Occipital lobe (tissue), 2 donors: ENCODE measurements around the gene DHDH. TPM values are rescaled to one million over a fixed set of nuclear protein-coding genes. Genes with fewer than 3 reads are reported as not detected.
"Not testable (repeated sequence)": the region's sequence is repeated elsewhere in the genome, so short reads cannot be mapped to it uniquely, and the experiment has no call there.

Experiments
- DNase-seq: peaks from one replicate; lab custom pipeline; 2025; lab: John Stamatoyannopoulos, UW
- total RNA-seq: library from RNA; depleted of rRNA; stranded (reverse); fragments of >200 nt; gene quantifications from one replicate; pipeline ENCODE4 v1.2.3, GENCODE V29; 2014

Gene DHDH
- total RNA-seq, 1 donor from 2014 or later, result not detected

GRCh38 chr19:48915757-48916156 lies 17.7 kb upstream of the DHDH start:
- DNase-seq, result no peak

- DNase-seq, result no peak
Measured at GRCh38 chr19:48918071-48918470, 15.4 kb upstream of the DHDH start.

DNA sequence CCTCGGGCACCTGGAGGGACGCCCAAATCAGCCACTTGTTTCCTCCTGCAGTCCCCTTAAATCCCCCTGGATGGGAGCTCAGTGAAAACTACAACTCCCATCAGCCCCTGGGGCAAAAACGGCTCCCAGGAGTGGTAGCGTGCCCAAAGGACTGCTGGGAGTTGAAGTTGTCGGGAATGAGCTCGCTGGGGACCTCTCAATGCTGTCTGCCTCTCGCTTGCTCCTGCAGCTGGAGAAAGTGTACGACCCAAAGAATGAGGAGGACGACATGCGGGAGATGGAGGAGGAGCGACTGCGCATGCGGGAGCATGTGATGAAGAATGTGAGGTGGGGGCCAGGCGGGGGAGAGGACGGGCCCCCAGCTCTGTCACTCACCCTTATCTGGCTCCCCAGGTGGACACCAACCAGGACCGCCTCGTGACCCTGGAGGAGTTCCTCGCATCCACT lies 14.7 kb upstream of the DHDH start:
- DNase-seq, result no peak

DNA sequence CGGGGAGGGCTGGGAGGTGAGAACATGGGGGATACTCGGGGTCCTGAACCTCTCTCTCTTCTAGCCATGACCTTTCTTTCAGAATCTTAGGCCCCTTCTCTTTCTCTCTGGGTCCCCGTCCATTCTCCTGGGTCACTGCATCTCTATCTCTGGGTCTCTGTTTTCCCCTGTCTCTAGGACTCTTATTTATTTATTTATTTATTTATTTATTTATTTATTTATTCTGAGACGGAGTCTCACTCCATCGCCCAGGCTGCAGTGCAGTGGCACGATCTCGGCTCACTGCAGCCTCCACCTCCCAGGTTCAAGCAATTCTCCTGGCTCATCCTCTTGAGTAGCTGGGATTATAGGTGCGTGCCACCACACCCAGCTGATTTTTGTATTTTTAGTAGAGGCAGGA lies 14.2 kb upstream of the DHDH start:
- not testable (repeated sequence) for DNase-seq

GRCh38 chr19:48920949-48921348 lies 12.6 kb upstream of the DHDH start:
- no peak for DNase-seq

DNA sequence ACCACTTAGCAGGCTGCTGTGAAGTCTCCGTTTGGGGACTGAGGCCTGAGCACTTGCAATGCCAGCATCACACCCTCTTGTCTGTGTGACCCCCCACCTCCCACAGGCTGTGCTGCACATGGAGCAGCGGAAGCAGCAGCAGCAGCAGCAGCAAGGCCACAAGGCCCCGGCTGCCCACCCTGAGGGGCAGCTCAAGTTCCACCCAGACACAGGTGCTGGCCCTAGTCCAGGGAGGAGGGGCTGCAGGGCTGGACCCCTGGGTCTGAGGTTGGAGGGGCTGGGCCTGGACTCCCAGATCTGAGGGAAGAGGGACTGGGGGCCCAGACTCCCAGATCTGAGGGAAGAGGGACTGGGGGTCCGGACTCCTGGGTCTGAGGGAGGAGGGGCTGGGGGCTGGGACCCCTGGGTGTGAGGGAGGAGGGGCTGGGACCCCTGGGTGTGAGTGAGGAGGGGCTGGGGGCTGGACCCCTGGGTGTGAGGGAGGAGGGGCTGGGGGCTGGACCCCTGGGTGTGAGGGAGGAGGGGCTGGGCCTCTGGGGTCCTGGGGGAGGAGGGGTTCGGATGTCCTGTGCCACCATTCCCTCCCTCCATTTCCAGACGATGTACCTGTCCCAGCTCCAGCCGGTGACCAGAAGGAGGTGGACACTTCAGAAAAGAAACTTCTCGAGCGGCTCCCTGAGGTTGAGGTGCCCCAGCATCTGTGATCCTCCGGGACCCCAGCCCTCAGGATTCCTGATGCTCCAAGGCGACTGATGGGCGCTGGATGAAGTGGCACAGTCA lies 11.6 kb upstream of the DHDH start:
- no peak for DNase-seq

DNA sequence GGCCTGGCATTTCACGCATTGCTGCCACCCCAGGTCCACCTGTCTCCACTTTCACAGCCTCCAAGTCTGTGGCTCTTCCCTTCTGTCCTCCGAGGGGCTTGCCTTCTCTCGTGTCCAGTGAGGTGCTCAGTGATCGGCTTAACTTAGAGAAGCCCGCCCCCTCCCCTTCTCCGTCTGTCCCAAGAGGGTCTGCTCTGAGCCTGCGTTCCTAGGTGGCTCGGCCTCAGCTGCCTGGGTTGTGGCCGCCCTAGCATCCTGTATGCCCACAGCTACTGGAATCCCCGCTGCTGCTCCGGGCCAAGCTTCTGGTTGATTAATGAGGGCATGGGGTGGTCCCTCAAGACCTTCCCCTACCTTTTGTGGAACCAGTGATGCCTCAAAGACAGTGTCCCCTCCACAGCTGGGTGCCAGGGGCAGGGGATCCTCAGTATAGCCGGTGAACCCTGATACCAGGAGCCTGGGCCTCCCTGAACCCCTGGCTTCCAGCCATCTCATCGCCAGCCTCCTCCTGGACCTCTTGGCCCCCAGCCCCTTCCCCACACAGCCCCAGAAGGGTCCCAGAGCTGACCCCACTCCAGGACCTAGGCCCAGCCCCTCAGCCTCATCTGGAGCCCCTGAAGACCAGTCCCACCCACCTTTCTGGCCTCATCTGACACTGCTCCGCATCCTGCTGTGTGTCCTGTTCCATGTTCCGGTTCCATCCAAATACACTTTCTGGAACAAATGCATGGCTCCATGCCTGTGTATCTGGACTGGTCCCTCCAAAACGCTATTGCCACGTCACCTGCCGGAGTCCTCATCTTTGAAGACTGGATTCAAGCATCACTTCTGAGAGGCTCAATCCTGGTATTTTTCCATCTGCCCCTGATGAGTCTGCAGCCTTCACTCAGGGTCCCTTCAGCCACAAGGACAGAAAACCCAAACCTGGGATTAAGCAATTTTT lies 10.7 kb upstream of the DHDH start:
- DNase-seq, result no peak

DNA sequence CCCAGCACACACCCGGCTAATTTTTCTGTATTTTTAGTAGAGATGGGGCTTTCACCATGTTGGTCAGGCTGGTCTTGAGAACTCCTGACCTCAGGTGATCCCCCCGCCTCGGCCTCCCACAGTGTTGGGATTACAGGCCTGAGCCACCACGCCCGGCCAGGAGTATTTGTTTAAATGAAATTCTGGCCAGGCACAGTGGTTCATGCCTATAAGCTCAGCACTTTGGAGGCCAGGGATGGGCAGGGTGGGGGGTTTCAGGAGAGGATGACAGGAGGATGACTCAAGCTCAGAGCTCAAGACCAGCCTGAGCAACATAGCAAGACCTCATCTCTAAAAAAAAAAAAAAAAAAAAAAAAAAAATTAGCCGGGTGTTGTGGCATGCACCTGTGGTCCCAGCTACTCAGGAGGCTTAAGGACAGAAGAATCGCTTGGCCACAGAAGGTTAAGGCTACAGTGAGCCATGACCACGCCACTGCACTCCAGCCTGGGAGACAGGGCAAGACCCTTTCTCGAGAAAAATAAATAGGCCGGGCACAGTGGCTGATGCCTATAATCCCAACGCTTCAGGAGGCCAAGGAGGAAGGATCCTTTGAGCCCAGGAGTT lies 8.2 kb upstream of the DHDH start:
- no peak for DNase-seq

- not testable (repeated sequence) for DNase-seq
Measured at GRCh38 chr19:48925890-48926289, 7.6 kb upstream of the DHDH start.

GRCh38 chr19:48926909-48927308 lies 6.6 kb upstream of the DHDH start:
- peak; percentile 57 for DNase-seq

DNA sequence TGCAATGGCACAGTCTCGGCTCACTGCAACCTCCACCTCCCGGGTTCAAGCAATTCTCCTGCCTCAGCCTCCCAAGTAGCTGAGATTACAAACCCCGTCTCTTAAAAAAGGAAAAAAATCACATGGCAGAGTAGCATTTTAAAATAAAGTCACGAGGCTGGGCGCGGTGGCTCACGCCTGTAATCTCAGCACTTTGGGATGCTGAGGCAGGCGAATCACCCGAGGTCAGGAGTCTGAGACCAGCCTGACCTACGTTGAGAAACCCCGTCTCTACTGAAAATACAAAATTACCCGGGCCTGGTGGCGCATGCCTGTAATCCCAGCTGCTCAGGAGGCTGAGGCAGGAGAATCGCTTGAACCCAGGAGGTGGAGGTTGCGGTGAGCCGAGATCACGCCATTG lies 5.8 kb upstream of the DHDH start:
- DNase-seq, result not testable (repeated sequence)

GRCh38 chr19:48928164-48929025 lies 5.1 kb upstream of the DHDH start:
- DNase-seq, result no peak

GRCh38 chr19:48934837-48935236 lies 1.3 kb downstream of the DHDH start:
- no peak for DNase-seq

DNA sequence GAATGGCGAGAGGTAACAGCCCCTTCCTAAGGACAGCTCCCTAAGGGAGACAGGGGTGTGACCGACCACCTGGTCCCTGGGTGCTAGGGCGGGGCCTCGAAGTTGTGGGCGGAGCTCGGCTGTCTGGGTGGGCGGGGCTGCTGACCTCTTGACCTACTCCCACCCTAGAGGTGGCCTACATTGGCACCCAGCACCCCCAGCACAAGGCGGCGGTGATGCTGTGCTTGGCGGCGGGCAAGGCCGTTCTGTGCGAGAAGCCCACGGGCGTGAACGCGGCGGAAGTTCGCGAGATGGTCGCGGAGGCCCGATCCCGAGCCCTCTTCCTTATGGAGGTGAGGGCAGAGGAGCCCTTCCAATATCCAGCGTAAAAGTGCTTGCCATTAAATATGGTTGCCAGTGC lies 2.4 kb downstream of the DHDH start:
- no peak for DNase-seq

DNA sequence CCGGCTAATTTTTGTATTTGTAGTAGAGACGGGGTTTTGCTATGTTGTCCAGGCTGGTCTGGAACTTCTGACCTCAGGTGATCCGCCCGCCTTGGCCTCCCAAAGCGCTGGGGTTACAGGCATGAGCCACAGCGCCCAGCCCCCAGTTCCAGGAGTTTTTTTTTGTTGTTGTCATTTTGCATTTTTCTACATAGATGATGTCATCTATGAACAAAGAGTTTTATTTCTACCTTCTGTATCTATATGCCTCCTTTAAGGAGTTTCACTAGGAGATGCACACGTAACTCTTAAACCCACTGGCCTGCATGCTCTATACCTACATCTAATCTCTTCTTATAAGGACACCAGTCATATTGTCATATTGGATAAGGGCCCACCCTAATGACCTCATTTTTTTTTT lies 4.8 kb downstream of the DHDH start:
- DNase-seq, result no peak

DNA sequence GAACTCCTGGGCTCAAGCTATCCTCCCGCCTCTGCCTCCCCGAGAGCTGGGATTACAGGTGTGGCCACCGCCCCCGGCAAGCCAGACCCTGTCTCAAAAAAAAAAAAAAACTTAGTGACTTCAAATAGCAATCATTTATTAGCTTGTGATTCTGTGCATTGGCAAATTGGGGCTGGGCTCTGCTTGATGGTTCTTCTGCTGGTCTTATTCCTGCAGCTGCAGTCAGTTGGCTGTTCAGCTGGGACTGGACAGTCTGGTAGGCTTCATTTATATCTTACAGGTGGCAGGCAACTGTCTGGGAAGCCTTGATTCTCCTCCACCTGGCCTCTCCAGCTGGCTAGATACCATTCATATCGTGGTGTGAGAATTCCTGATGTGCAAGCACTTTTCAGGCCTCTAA lies 7.4 kb downstream of the DHDH start:
- DNase-seq, result no peak

DNA sequence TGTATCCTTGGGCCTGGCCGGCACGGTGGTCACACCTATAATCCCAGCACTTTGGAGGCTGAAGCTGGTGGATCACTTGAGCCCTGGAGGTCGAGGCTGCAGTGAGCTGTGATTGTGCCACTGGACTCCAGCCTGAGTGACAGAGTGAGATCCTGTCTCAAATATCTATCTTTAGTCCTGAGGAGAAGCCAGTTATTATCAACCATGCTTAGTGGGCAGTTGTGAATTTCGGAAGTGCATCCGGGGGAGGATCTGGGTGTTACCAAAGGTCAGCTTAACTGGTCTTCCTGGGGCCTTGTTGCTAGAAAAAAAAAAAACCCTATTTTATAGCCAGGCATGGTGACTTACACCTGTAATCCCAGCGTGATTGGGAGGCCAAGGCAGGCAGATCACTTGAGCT lies 9.6 kb downstream of the DHDH start:
- no peak for DNase-seq

- DNase-seq, result no peak
Measured at GRCh38 chr19:48945415-48945814, 11.9 kb downstream of the DHDH start.

- no peak for DNase-seq
Measured at GRCh38 chr19:48945817-48946216, 12.3 kb downstream of the DHDH start.

DNA sequence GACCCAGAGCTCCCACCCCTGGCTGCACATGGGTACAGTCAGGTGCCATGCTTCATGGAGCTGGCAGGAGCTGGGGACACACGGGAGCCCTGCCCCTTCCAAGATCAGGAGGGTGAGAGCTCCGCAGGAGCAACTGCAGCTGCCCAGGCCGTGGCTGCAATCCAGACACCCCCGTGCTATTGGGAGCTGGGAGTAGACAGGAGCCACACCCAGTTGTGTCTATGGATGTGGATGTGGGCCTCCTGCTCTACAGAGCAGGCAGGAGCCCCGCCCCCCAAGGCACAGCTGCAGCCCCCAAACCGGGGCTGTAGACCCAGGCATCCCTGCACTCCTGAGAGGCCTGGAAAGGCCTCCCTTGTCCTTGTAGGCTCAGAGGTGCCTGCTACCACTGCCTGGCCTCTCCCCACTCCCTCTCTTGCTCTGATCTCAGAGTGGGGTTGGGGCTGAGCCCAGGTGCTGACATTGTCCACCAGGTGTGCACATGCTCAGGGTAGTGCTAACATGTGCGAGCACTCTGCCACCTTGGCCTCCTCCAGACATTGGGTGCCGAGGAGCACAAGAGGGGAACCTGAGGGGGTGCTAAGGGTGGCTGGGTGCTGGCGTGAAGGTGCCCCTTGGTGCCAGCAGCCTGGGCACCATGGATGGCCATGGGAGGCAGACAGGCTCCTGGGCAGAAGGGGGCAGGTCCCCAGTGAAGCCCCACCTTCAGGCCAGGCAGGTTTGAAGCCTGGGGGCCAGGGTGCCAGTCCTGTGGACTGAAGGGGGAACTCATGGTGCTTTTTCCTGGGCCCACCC lies 13.2 kb downstream of the DHDH start:
- DNase-seq, result no peak

GRCh38 chr19:48947258-48947542 lies 13.7 kb downstream of the DHDH start:
- DNase-seq, result no peak
